HepG2 (cell line): Measurements from ENCODE around the gene CDH13. TPM values are rescaled to one million over a fixed set of nuclear protein-coding genes. Genes with fewer than 3 reads are reported as not detected.

Experiments used
- ATAC-seq: fragments of 200-7000 bp; cut with Tn5 transposase; 3 replicates; pipeline ENCODE4 v1.9.1; 2020; ENCODE audit warnings: mild to moderate bottlenecking, moderate library complexity
- BruUV-seq: library from RNA; stranded (reverse); fragments of 400-500 nt; replicated peaks from 2 replicates; lab custom pipeline; 2021; lab: Mats Ljungman, UMichigan
- CTCF ChIA-PET: fragments of 300-600 bp; formaldehyde crosslinking; extraction: SDS; loops from one replicate; lab custom pipeline; 2021; ENCODE audit warnings: low total read pairs, inconsistent platforms, low intra/inter-chr PET ratio; lab: Yijun Ruan, JAX
- POLR2A ChIA-PET: fragments of 350-600 bp; sonication (Branson Sonifier 250); formaldehyde crosslinking; loops from one replicate; lab custom pipeline; 2020; ENCODE audit warnings: antibody characterized with exemption, inconsistent platforms; lab: Yijun Ruan, JAX
- DNase-seq: peaks from one replicate; pipeline ENCODE4 v3.0.0-alpha.2; 2015; ENCODE audit warnings: low spot score
- FAIRE-seq: peaks from 3 replicates; lab custom pipeline; 2011; peaks lifted over from hg19 to GRCh38; lab: Jason Lieb, UNC
- H2AFZ ChIP-seq: one replicate; pipeline ENCODE4 v1.6.1; 2011; ENCODE audit warnings: low read length, inconsistent platforms
- H3K27ac ChIP-seq: fragments of 300-600 bp; 3 replicates; pipeline ENCODE4 v1.8.0; 2011; ENCODE audit warnings: mixed run types, mild to moderate bottlenecking, mixed read lengths, low read length, inconsistent platforms; ENCODE audit not compliant: insufficient read depth; ENCODE audit errors: extremely low read length
- H3K27me3 ChIP-seq, 2 experiments: fragments of 200-600 bp in 1 of 2; 2 replicates in 1 of 2; 3 replicates in 1 of 2; pipeline versions ENCODE4 v1.6.0 to v1.8.0; 2011; ENCODE audit warnings: low read length in 2 of 2, mild to moderate bottlenecking in 2 of 2, moderate library complexity in 2 of 2, inconsistent platforms in 1 of 2; ENCODE audit not compliant: insufficient read depth in 2 of 2, control insufficient read depth in 1 of 2
- H3K36me3 ChIP-seq, 2 experiments: fragments of 200-600 bp in 1 of 2; replicated peaks in 1 of 2; 2 replicates in 1 of 2; 3 replicates in 1 of 2; pipeline versions ENCODE4 v1.5.1 to v1.8.0; 2011; ENCODE audit warnings: low read length in 2 of 2, inconsistent platforms in 1 of 2; ENCODE audit not compliant: insufficient read depth in 2 of 2, control insufficient read depth in 1 of 2
- H3K4me1 ChIP-seq: 2 replicates; pipeline ENCODE4 v1.5.1; 2012; ENCODE audit warnings: low read length, inconsistent platforms; ENCODE audit not compliant: insufficient read depth
- H3K4me2 ChIP-seq: 2 replicates; pipeline ENCODE4 v1.6.0; 2011; ENCODE audit warnings: low read depth, low read length, inconsistent platforms
- H3K4me3 ChIP-seq, 3 experiments: fragments of 200-600 bp in 1 of 3; sonication (generic), shearing (Covaris generic) in 1 of 3; replicated peaks in 1 of 3; 2 replicates each; pipeline ENCODE4 v1.5.1; 2011 to 2016; ENCODE audit warnings: low read length in 3 of 3, inconsistent platforms in 2 of 3, low read depth in 2 of 3, mild to moderate bottlenecking in 2 of 3, control low read depth in 1 of 3, mixed read lengths in 1 of 3; ENCODE audit not compliant: insufficient read depth in 1 of 3
- H3K79me2 ChIP-seq: one replicate; pipeline ENCODE4 v1.6.1; 2011; ENCODE audit warnings: low read length, inconsistent platforms; ENCODE audit not compliant: insufficient read depth
- H3K9ac ChIP-seq: 2 replicates; pipeline ENCODE4 v1.6.0; 2011; ENCODE audit warnings: mild to moderate bottlenecking, low read depth, low read length, inconsistent platforms; ENCODE audit not compliant: insufficient read depth
- H3K9me3 ChIP-seq: 2 replicates; pipeline ENCODE4 v1.5.1; 2012; ENCODE audit warnings: mild to moderate bottlenecking, low read length
- H4K20me1 ChIP-seq: 2 replicates; pipeline ENCODE4 v1.6.0; 2011; ENCODE audit warnings: inconsistent platforms, mild to moderate bottlenecking, low read length, moderate library complexity; ENCODE audit not compliant: insufficient read depth
- AHR ChIP-seq: IDR thresholded peaks from 2 replicates; pipeline ENCODE4 v1.6.1; 2018; ENCODE audit warnings: missing genetic modification reagents, missing compliant biosample characterization
- GTF3A ChIP-seq: sonication (generic); formaldehyde crosslinking; conservative IDR thresholded peaks from 2 replicates; pipeline ENCODE4 v1.4.0; 2020; ENCODE audit warnings: mild to moderate bottlenecking, missing genetic modification reagents
- HDAC1 ChIP-seq: sonication (generic); formaldehyde crosslinking; IDR thresholded peaks from 2 replicates; pipeline ENCODE4 v1.5.1; 2020; ENCODE audit warnings: mild to moderate bottlenecking, missing genetic modification reagents
- KLF9 ChIP-seq: IDR thresholded peaks from 2 replicates; pipeline ENCODE4 v1.6.1; 2016; ENCODE audit warnings: low read depth
- KMT2B ChIP-seq: IDR thresholded peaks from 2 replicates; pipeline ENCODE4 v1.6.1; 2016; ENCODE audit warnings: missing genetic modification reagents, missing compliant biosample characterization
- MAFK ChIP-seq, 2 experiments: IDR thresholded peaks in 1 of 2; conservative IDR thresholded peaks in 1 of 2; 2 replicates each; pipeline ENCODE4 v1.6.1; 2011; ENCODE audit warnings: improper control_type of control experiment in 2 of 2, low read length in 2 of 2
- ZFP1 ChIP-seq: IDR thresholded peaks from 2 replicates; pipeline ENCODE4 v1.6.1; 2016
- ZNF143 ChIP-seq: sonication (generic); formaldehyde crosslinking; IDR thresholded peaks from 2 replicates; pipeline ENCODE4 v1.4.0; 2020; ENCODE audit warnings: missing genetic modification reagents
- ZNF235 ChIP-seq: sonication (generic); formaldehyde crosslinking; IDR thresholded peaks from 2 replicates; pipeline ENCODE4 v1.8.1; 2023; ENCODE audit warnings: mild to moderate bottlenecking, missing genetic modification reagents, borderline replicate concordance
- ZNF260 ChIP-seq: sonication (generic); formaldehyde crosslinking; IDR thresholded peaks from 2 replicates; pipeline ENCODE4 v1.4.0; 2020; ENCODE audit warnings: missing genetic modification reagents, low read depth, mild to moderate bottlenecking, borderline replicate concordance
- WGBS: methylation state at CpG from one replicate; pipeline ENCODE4 v1.1.6; 2017; ENCODE audit warnings: low lambda C conversion rate; 5-methylcytosine and 5-hydroxymethylcytosine counted together
- in situ Hi-C: cut with HindIII; loops from 2 replicates; pipeline ENCODE4 v1.10.0; 2017; ENCODE audit warnings: low pct_unique_long_range_greater_than_20kb; ENCODE audit not compliant: extremely low pct_ligation_motif_present
- intact Hi-C: fragments of 100-400 bp; cut with micrococcal nuclease; formaldehyde crosslinking; loops from one replicate; pipeline ENCODE4 v1.10.0; 2022; ENCODE audit not compliant: unreplicated experiment
- polyA plus RNA-seq, 8 experiments: library from polyadenylated mRNA; depleted of rRNA in 3 of 8; stranded (reverse) in 7 of 8; unstranded in 1 of 8; fragments of >200 nt; fragmentation: Illumina TruSeq in 4 of 8; extraction: Trizol in 4 of 8; gene quantifications; 2 replicates each; pipeline versions ENCODE4 v1.2.1 to v1.2.3, GENCODE V29; 2011 to 2016; ENCODE audit warnings: low read depth in 4 of 8, missing spikeins in 1 of 8, mixed read lengths in 1 of 8; ENCODE audit not compliant: insufficient read depth in 1 of 8
- total RNA-seq, 5 experiments: library from RNA; depleted of rRNA; stranded (reverse); fragments of >200 nt; fragmentation: Illumina TruSeq; extraction: Trizol; gene quantifications; 2 replicates each; pipeline ENCODE4 v1.2.3, GENCODE V29; 2016; ENCODE audit warnings: low read depth in 1 of 5
- TF ChIP-seq, protein P1 (sequence below): sonication (generic); formaldehyde crosslinking; IDR thresholded peaks from 2 replicates; pipeline ENCODE4 v1.5.0; 2020; ENCODE audit warnings: mild to moderate bottlenecking, missing genetic modification reagents, moderate library complexity
- TF ChIP-seq, protein P2 (sequence below): sonication (generic); formaldehyde crosslinking; IDR thresholded peaks from 2 replicates; pipeline ENCODE4 v1.4.0; 2020; ENCODE audit warnings: mild to moderate bottlenecking, missing genetic modification reagents
- TF ChIP-seq, protein P3 (sequence below): sonication (generic); formaldehyde crosslinking; IDR thresholded peaks from 2 replicates; pipeline ENCODE4 v1.4.0; 2020; ENCODE audit warnings: missing genetic modification reagents, low read depth, mild to moderate bottlenecking, borderline replicate concordance
- TF ChIP-seq, protein P4 (sequence below): IDR thresholded peaks from 2 replicates; pipeline ENCODE4 v1.6.1; 2016; ENCODE audit warnings: mild to moderate bottlenecking

CDH13 gene
- total and polyA plus RNA-seq, 2 of the 13 experiments (the other 11 are each of a cell fraction or from before 2014, with no cell fraction given): not detected

DNA sequence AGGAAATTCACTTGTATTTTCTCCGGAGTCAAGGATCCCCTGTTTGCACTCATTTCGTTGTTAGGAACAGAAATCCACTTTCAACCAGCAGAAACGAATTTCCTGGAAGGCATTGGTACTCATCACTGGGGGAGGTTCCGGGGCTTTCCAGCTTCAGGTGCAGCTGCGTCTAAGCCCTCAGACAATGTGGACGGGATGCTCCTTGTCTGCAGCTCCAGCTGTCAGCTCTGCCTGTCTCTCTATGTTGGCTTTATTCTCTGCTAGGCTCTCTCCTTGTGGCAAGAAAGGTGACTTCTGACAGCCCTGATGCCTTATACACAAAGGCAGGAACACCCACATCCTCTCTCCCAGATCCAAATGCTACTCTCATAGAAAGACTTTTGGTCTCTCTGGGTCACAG, 997.1 kb downstream of the CDH13 start:
- POLR2A ChIA-PET: no interaction called here
- H2AFZ ChIP-seq: no peak overlapping the region
- H3K27me3 ChIP-seq: peaks cover 0 to 50% of the 10 kb centered on the region in 2 experiments; a peak in 4 of 5 replicates
- no peaks in the 10 kb centered on the region for H3K9me3 ChIP-seq
- DNase-seq (no peak), ATAC-seq (no peak), FAIRE-seq (no peak)
- H3K4me2 ChIP-seq: no peak overlapping the region
- H3K4me1 ChIP-seq: no peaks in the 10 kb centered on the region
- H3K4me3 ChIP-seq: no peak overlapping the region
- no TSS peak for BruUV-seq
- CTCF ChIA-PET: no interaction called here
- 12% methylated on average over 6 of the region's 6 CpGs for WGBS
- in situ Hi-C loops: no loop called here
- TF ChIP-seq, protein P1, sequence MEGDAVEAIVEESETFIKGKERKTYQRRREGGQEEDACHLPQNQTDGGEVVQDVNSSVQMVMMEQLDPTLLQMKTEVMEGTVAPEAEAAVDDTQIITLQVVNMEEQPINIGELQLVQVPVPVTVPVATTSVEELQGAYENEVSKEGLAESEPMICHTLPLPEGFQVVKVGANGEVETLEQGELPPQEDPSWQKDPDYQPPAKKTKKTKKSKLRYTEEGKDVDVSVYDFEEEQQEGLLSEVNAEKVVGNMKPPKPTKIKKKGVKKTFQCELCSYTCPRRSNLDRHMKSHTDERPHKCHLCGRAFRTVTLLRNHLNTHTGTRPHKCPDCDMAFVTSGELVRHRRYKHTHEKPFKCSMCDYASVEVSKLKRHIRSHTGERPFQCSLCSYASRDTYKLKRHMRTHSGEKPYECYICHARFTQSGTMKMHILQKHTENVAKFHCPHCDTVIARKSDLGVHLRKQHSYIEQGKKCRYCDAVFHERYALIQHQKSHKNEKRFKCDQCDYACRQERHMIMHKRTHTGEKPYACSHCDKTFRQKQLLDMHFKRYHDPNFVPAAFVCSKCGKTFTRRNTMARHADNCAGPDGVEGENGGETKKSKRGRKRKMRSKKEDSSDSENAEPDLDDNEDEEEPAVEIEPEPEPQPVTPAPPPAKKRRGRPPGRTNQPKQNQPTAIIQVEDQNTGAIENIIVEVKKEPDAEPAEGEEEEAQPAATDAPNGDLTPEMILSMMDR (CRISPR knock-in tag): no peak
- TF ChIP-seq ZFP1 (no peak), ZNF260 (CRISPR knock-in tag) (no peak), HDAC1 (CRISPR knock-in tag) (no peak), KMT2B (no peak)
- no peak overlapping the region for H3K9ac ChIP-seq
- no peak overlapping the region for H3K27ac ChIP-seq
- intact Hi-C loops: no loop called here
- H4K20me1 ChIP-seq: no peaks in the 10 kb centered on the region
- no peaks in the 10 kb centered on the region for H3K36me3 ChIP-seq
- H3K79me2 ChIP-seq: no peaks in the 10 kb centered on the region

DNA sequence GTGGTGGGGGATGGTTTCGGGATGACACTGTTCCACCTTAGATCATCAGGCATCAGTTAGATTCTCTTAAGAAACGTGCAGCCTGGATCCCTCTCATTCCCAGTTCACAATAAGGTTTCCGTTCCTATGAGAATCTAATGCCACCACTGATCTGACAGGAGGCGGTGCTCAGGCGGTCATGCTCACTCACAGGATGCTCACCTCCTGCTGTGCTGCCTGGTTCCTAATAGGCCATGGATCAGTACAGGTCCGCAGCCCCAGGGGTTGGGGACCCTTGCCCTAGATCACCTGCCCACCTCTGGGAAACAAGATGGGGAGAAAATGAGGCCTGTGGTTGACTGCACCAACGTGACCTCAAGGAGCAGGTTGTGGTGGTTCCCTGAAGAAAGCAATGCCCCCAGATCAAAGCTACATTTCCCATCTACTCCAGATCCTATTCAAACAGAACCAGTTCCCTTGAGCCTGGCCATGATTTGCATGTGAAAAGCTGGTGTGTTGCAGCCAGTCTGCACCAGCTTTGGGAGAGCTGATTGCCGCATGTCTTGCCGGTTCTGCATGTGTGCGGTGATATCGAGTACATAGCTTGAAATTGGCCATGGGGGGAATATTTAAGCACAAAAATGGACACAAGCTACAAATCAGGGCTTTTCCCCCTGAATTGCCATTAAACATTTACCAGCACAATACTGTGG, 997.8 kb downstream of the CDH13 start:
- H3K27ac ChIP-seq: no peak overlapping the region
- no TSS peak for BruUV-seq
- no peaks in the 10 kb centered on the region for H4K20me1 ChIP-seq
- H3K4me3 ChIP-seq: no peak overlapping the region
- in situ Hi-C loops: no loop called here
- WGBS: 44% methylated on average over 9 of the region's 11 CpGs
- CTCF ChIA-PET: no interaction called here
- POLR2A ChIA-PET: no interaction called here
- intact Hi-C loops: no loop called here
- no peak overlapping the region for H3K4me2 ChIP-seq
- H3K4me1 ChIP-seq: no peaks in the 10 kb centered on the region
- DNase-seq (no peak), FAIRE-seq (no peak), ATAC-seq (no peak)
- no peak overlapping the region for H3K9ac ChIP-seq
- H3K36me3 ChIP-seq: no peaks in the 10 kb centered on the region
- no peak overlapping the region for H2AFZ ChIP-seq
- peaks cover 0 to 51% of the 10 kb centered on the region in 2 experiments; a peak in 4 of 5 replicates for H3K27me3 ChIP-seq
- H3K79me2 ChIP-seq: no peaks in the 10 kb centered on the region
- H3K9me3 ChIP-seq: no peaks in the 10 kb centered on the region
- TF ChIP-seq AHR (CRISPR knock-in tag) (no peak), ZNF235 (CRISPR knock-in tag) (no peak), MAFK (conservative IDR thresholded peaks at IDR 0.05 in 1 of 2, IDR thresholded peaks at IDR 0.05 in 1 of 2; ENCODE audit: low read length in 2 of 2) (no peak), GTF3A (CRISPR knock-in tag) (no peak), KLF9 (CRISPR knock-in tag) (no peak), ZNF143 (CRISPR knock-in tag) (no peak)
- TF ChIP-seq, protein P2, sequence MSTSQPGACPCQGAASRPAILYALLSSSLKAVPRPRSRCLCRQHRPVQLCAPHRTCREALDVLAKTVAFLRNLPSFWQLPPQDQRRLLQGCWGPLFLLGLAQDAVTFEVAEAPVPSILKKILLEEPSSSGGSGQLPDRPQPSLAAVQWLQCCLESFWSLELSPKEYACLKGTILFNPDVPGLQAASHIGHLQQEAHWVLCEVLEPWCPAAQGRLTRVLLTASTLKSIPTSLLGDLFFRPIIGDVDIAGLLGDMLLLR (CRISPR knock-in tag): no peak
- TF ChIP-seq, protein P3, sequence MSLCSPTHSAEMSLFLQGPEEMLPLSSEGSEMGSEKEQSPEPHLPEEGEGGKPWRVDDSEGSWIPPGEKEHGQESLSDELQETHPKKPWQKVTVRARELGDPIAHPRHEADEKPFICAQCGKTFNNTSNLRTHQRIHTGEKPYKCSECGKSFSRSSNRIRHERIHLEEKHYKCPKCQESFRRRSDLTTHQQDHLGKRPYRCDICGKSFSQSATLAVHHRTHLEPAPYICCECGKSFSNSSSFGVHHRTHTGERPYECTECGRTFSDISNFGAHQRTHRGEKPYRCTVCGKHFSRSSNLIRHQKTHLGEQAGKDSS (CRISPR knock-in tag): no peak
- TF ChIP-seq, protein P4, sequence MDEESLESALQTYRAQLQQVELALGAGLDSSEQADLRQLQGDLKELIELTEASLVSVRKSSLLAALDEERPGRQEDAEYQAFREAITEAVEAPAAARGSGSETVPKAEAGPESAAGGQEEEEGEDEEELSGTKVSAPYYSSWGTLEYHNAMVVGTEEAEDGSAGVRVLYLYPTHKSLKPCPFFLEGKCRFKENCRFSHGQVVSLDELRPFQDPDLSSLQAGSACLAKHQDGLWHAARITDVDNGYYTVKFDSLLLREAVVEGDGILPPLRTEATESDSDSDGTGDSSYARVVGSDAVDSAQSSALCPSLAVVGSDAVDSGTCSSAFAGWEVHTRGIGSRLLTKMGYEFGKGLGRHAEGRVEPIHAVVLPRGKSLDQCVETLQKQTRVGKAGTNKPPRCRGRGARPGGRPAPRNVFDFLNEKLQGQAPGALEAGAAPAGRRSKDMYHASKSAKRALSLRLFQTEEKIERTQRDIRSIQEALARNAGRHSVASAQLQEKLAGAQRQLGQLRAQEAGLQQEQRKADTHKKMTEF: no peak
